Left cardiac atrium (tissue), 4 donors: ENCODE results near the gene CDH13. TPM values are rescaled to one million over a fixed set of nuclear protein-coding genes. Genes with fewer than 3 reads are reported as not detected.

Source experiments
- ATAC-seq, 2 donors: fragments of 200-7000 bp; cut with Tn5 transposase; one replicate each; pipeline ENCODE4 v1.9.1; 2020; ENCODE audit warnings: mild to moderate bottlenecking in 2 of 2, moderate library complexity in 2 of 2
- DNase-seq: peaks from one replicate; pipeline ENCODE4 v3.0.0-alpha.2; 2020
- intact Hi-C, 2 donors: fragments of 100-400 bp; cut with DNase I; formaldehyde crosslinking; loops; one replicate each; pipeline versions ENCODE4 v1.14.1 to v1.15.1; 2022 to 2023
- total RNA-seq, 2 donors: library from RNA; stranded (reverse); fragmentation: NEBNext Ultra II Directional; extraction: Animal tissue kit (Norgen Biotek cat#: 25700); gene quantifications; one replicate each; pipeline ENCODE4 v1.2.1, GENCODE V29; 2021
- donor health status: DM: no; HTN: yes; CAD: no.
- donor health status: DM: no; HTN: yes; CAD: no; lungs with severe emphysema.
- donor health status: DM: yes; HTN: yes; CAD: no.
- donor health status: Dilated cardiomyopathy.

CDH13 gene
- total RNA-seq, 2 donors from 2014 or later = 68.6 to 100 TPM

- no peak for ATAC-seq
- DNase-seq = no peak
- intact Hi-C loops = no loop called here
These were observed 129.0 kb downstream of the CDH13 start for GRCh38 chr16:82755570-82756282.

GRCh38 chr16:82756283-82756599, 129.5 kb downstream of the CDH13 start:
- DNase-seq (peak; percentile 32), ATAC-seq (peak in 1 of 2 donors; percentile 35)
- intact Hi-C loops = no loop called here

GRCh38 chr16:82758406-82758805, 131.6 kb downstream of the CDH13 start:
- intact Hi-C loops = no loop called here
- ATAC-seq (no peak), DNase-seq (no peak)

GRCh38 chr16:82758904-82759303, 132.1 kb downstream of the CDH13 start:
- intact Hi-C loops = no loop called here
- ATAC-seq (no peak), DNase-seq (no peak)

GRCh38 chr16:82761236-82761635, 134.5 kb downstream of the CDH13 start:
- intact Hi-C loops = no loop called here
- DNase-seq (peak; percentile 88), ATAC-seq (peak; percentile 85 to 86)

GRCh38 chr16:82761858-82762257, 135.1 kb downstream of the CDH13 start:
- intact Hi-C loops = no loop called here
- DNase-seq (no peak), ATAC-seq (peak; percentile 60 to 67)

- no peak for ATAC-seq
- no peak for DNase-seq
- intact Hi-C loops = no loop called here
These were observed 136.6 kb downstream of the CDH13 start for GRCh38 chr16:82763371-82763770.

- no peak for ATAC-seq
- intact Hi-C loops = no loop called here
- DNase-seq = no peak
These were observed 140.4 kb downstream of the CDH13 start for GRCh38 chr16:82767198-82767597.

- intact Hi-C loops = no loop called here
- ATAC-seq (no peak), DNase-seq (no peak)
These were observed 141.0 kb downstream of the CDH13 start for GRCh38 chr16:82767808-82768207.

- DNase-seq (no peak), ATAC-seq (peak in 1 of 2 donors; percentile 44)
- intact Hi-C loops = no loop called here
These were observed 143.1 kb downstream of the CDH13 start for GRCh38 chr16:82769845-82770244.

GRCh38 chr16:82772215-82772614, 145.4 kb downstream of the CDH13 start:
- intact Hi-C loops = no loop called here

GRCh38 chr16:82773018-82773417, 146.2 kb downstream of the CDH13 start:
- DNase-seq (no peak), ATAC-seq (no peak)
- intact Hi-C loops = no loop called here

More at GRCh38 chr16:82772215-82772614, 145.4 kb downstream of the CDH13 start:
- ATAC-seq (no peak), DNase-seq (no peak)

- intact Hi-C loops = no loop called here
- ATAC-seq (no peak), DNase-seq (no peak)
These were observed 149.8 kb downstream of the CDH13 start for GRCh38 chr16:82776470-82777146.

- intact Hi-C loops = no loop called here
- ATAC-seq (no peak), DNase-seq (no peak)
These were observed 156.0 kb downstream of the CDH13 start for GRCh38 chr16:82782715-82783251.

- ATAC-seq = no peak
- DNase-seq = no peak
- intact Hi-C loops = no loop called here
These were observed 157.3 kb downstream of the CDH13 start for GRCh38 chr16:82783933-82784572.

- intact Hi-C loops = no loop called here
- DNase-seq = no peak
- no peak for ATAC-seq
These were observed 157.8 kb downstream of the CDH13 start for GRCh38 chr16:82784573-82784968.

- ATAC-seq = no peak
- intact Hi-C loops = no loop called here
These were observed 161.5 kb downstream of the CDH13 start for GRCh38 chr16:82788225-82788624.

GRCh38 chr16:82788919-82789318, 162.2 kb downstream of the CDH13 start:
- intact Hi-C loops = no loop called here
- ATAC-seq = no peak
- DNase-seq = no peak

More at GRCh38 chr16:82788225-82788624, 161.5 kb downstream of the CDH13 start:
- DNase-seq = no peak

GRCh38 chr16:82792693-82793092, 165.9 kb downstream of the CDH13 start:
- intact Hi-C loops = no loop called here
- ATAC-seq (no peak), DNase-seq (no peak)

GRCh38 chr16:82793528-82794245, 166.9 kb downstream of the CDH13 start:
- intact Hi-C loops = no loop called here
- no peak for DNase-seq

More at GRCh38 chr16:82793528-82794245, 166.9 kb downstream of the CDH13 start:
- no peak for ATAC-seq
